ENCODE measurements around the gene PUSL1.

- TF ChIP-seq, protein P1, sequence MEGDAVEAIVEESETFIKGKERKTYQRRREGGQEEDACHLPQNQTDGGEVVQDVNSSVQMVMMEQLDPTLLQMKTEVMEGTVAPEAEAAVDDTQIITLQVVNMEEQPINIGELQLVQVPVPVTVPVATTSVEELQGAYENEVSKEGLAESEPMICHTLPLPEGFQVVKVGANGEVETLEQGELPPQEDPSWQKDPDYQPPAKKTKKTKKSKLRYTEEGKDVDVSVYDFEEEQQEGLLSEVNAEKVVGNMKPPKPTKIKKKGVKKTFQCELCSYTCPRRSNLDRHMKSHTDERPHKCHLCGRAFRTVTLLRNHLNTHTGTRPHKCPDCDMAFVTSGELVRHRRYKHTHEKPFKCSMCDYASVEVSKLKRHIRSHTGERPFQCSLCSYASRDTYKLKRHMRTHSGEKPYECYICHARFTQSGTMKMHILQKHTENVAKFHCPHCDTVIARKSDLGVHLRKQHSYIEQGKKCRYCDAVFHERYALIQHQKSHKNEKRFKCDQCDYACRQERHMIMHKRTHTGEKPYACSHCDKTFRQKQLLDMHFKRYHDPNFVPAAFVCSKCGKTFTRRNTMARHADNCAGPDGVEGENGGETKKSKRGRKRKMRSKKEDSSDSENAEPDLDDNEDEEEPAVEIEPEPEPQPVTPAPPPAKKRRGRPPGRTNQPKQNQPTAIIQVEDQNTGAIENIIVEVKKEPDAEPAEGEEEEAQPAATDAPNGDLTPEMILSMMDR (IDR thresholded peaks at IDR 0.05) = no peak
- TF ChIP-seq POLR2A (IDR thresholded peaks at IDR 0.05) = no peak
These were observed 27.4 kb downstream of the PUSL1 start for GRCh38 chr1:1335792-1336248.

Measured in lower leg skin (tissue), 3 donors.